ENCODE results near the gene SLC7A9. TPM values are rescaled to one million over a fixed set of nuclear protein-coding genes. Genes with fewer than 3 reads are reported as not detected.

Gene SLC7A9
- polyA plus RNA-seq, 1 donor from 2014 or later: 2.5 TPM

DNA sequence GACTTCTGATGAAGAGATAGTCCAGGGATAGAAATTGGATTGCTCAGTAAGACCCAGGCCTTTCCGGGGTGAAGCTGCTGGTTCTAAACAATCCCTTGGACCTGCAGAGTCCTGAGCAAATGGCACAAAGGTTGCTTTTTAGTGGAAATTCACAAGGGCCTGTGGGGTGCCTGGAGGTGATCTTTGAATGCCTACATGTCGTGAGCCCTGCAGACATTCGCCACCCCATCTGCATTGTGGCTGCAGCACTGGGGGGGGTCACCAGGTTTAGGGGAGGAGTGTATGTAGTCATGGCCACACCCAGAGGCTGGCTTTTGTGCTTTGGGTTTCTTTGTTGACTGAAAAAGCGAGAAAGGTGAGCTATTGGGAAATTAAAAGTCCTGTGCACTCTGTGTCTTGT, 41.4 kb downstream of the SLC7A9 start:
- no peak for TF ChIP-seq EZH2 (IDR thresholded peaks at IDR 0.05; ENCODE audit: borderline replicate concordance, insufficient read depth, low read length, poor library complexity, severe bottlenecking)
- Histone ChIP-seq H3F3A (ENCODE audit: insufficient read depth, low read length, poor library complexity, severe bottlenecking) (no peaks in the 10 kb centered on the region), H3K79me2 (replicated peaks; ENCODE audit: insufficient read depth, low read length) (no peaks in the 10 kb centered on the region), H4K20me1 (ENCODE audit: insufficient read depth) (no peaks in the 10 kb centered on the region), H3K9me2 (ENCODE audit: insufficient read depth, low read length) (no peaks in the 10 kb centered on the region), H3K27me3 (ENCODE audit: insufficient read depth, low read depth, low read length) (no peaks in the 10 kb centered on the region), H3K4me3 (ENCODE audit: low read length) (no peak overlapping the region), H3K4me2 (ENCODE audit: low read length) (no peak overlapping the region), H3K36me3 (ENCODE audit: insufficient read depth, low read length) (no peaks in the 10 kb centered on the region), H3K9ac (ENCODE audit: low read length) (no peak overlapping the region), H3K27ac (ENCODE audit: low read length) (no peak overlapping the region), H3K9me3 (ENCODE audit: low read length) (no peaks in the 10 kb centered on the region), H2AFZ (ENCODE audit: low read depth, low read length) (no peak overlapping the region)

DNA sequence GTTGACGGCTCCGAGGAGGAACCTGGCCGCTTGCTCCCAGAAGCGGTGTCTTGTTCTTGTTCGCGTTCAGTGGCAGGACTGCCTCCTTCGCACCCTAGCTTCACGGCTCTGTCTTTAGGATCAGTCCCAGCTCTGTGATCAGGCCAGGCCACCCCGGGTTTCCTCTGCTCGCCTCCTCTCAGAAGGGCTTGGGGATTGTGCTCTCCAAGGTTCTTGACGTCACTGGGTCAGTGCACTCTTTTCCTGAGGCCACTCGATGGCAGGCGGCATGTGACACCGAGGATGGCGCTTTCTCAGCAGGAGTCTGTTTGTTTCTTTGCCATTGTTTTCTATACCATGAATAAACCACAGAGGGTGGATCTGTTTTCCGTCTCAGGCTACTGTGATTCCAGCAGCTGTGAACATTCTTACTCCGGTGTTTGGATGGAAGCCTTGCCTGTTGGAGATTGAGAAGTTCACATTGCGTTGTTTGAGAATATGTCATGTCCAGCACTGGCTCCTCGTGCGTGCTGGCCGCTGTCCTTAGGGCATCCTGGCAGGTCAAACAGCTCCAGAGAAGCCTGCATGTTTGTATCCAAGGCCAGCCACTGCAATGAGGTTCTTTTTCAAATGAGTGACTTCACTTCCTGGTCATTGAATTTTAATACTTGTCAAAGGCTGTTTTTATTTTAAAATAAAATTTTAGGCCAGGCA, 44.5 kb downstream of the SLC7A9 start:
- Histone ChIP-seq H3F3A (ENCODE audit: insufficient read depth, low read length, poor library complexity, severe bottlenecking) (no peaks in the 10 kb centered on the region), H3K36me3 (ENCODE audit: insufficient read depth, low read length) (no peaks in the 10 kb centered on the region), H3K79me2 (replicated peaks; ENCODE audit: insufficient read depth, low read length) (no peaks in the 10 kb centered on the region), H2AFZ (ENCODE audit: low read depth, low read length) (no peak overlapping the region), H3K27me3 (ENCODE audit: insufficient read depth, low read depth, low read length) (no peaks in the 10 kb centered on the region), H3K9me2 (ENCODE audit: insufficient read depth, low read length) (no peaks in the 10 kb centered on the region), H4K20me1 (ENCODE audit: insufficient read depth) (no peaks in the 10 kb centered on the region), H3K27ac (ENCODE audit: low read length) (no peak overlapping the region), H3K9me3 (ENCODE audit: low read length) (no peaks in the 10 kb centered on the region), H3K4me3 (ENCODE audit: low read length) (no peak overlapping the region), H3K4me2 (ENCODE audit: low read length) (no peak overlapping the region), H3K9ac (ENCODE audit: low read length) (no peak overlapping the region)
- TF ChIP-seq EZH2 (IDR thresholded peaks at IDR 0.05; ENCODE audit: borderline replicate concordance, insufficient read depth, low read length, poor library complexity, severe bottlenecking) (no peak), TAF1 (IDR thresholded peaks at IDR 0.05; ENCODE audit: low read depth) (no peak), MXI1 (conservative IDR thresholded peaks at IDR 0.05; ENCODE audit: poor library complexity, severe bottlenecking) (no peak), EP300 (conservative IDR thresholded peaks at IDR 0.05; ENCODE audit: poor library complexity, severe bottlenecking) (no peak), SMC3 (conservative IDR thresholded peaks at IDR 0.05; ENCODE audit: poor library complexity) (no peak), POLR2AphosphoS5 (IDR thresholded peaks at IDR 0.05) (no peak)
- TF ChIP-seq, protein P1, sequence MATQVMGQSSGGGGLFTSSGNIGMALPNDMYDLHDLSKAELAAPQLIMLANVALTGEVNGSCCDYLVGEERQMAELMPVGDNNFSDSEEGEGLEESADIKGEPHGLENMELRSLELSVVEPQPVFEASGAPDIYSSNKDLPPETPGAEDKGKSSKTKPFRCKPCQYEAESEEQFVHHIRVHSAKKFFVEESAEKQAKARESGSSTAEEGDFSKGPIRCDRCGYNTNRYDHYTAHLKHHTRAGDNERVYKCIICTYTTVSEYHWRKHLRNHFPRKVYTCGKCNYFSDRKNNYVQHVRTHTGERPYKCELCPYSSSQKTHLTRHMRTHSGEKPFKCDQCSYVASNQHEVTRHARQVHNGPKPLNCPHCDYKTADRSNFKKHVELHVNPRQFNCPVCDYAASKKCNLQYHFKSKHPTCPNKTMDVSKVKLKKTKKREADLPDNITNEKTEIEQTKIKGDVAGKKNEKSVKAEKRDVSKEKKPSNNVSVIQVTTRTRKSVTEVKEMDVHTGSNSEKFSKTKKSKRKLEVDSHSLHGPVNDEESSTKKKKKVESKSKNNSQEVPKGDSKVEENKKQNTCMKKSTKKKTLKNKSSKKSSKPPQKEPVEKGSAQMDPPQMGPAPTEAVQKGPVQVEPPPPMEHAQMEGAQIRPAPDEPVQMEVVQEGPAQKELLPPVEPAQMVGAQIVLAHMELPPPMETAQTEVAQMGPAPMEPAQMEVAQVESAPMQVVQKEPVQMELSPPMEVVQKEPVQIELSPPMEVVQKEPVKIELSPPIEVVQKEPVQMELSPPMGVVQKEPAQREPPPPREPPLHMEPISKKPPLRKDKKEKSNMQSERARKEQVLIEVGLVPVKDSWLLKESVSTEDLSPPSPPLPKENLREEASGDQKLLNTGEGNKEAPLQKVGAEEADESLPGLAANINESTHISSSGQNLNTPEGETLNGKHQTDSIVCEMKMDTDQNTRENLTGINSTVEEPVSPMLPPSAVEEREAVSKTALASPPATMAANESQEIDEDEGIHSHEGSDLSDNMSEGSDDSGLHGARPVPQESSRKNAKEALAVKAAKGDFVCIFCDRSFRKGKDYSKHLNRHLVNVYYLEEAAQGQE (IDR thresholded peaks at IDR 0.05; ENCODE audit: borderline replicate concordance): no peak

DNA sequence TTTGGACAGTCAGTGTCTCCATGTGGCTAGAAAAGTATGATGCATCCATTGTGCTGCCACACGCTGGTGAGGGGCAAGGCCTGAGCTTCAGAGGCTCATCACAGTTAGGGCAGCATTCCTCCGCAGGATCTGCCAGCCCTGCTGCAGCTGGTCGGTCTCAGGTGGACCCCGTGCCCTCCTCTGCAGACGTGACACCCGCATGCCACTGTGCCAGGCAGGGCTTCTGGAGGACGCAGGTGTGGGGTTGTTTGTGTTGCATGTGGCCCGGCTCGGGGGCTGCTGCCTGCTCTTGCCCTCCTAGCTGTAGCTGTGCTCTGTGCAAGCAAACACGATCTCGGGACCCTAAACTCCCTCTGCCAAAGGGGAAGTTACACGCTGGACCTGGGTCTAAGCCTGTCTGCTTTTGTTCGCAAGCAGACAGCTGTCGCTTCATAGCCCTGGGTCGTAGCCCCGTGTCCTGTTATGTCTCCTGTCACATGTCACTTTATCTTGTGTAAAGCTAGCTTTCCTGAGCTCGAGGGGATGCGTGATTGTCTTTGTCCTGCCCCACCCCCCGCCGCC, 45.3 kb downstream of the SLC7A9 start:
- Histone ChIP-seq H3K4me3 (ENCODE audit: low read length) (no peak overlapping the region), H3K27me3 (ENCODE audit: insufficient read depth, low read depth, low read length) (no peaks in the 10 kb centered on the region), H3K9ac (ENCODE audit: low read length) (no peak overlapping the region), H3F3A (ENCODE audit: insufficient read depth, low read length, poor library complexity, severe bottlenecking) (no peaks in the 10 kb centered on the region), H2AFZ (ENCODE audit: low read depth, low read length) (no peak overlapping the region), H3K79me2 (replicated peaks; ENCODE audit: insufficient read depth, low read length) (no peaks in the 10 kb centered on the region), H3K9me3 (ENCODE audit: low read length) (no peaks in the 10 kb centered on the region), H3K27ac (ENCODE audit: low read length) (no peak overlapping the region), H3K9me2 (ENCODE audit: insufficient read depth, low read length) (no peaks in the 10 kb centered on the region), H4K20me1 (ENCODE audit: insufficient read depth) (no peaks in the 10 kb centered on the region), H3K4me2 (ENCODE audit: low read length) (no peak overlapping the region), H3K36me3 (ENCODE audit: insufficient read depth, low read length) (no peaks in the 10 kb centered on the region)
- TF ChIP-seq, protein P2, sequence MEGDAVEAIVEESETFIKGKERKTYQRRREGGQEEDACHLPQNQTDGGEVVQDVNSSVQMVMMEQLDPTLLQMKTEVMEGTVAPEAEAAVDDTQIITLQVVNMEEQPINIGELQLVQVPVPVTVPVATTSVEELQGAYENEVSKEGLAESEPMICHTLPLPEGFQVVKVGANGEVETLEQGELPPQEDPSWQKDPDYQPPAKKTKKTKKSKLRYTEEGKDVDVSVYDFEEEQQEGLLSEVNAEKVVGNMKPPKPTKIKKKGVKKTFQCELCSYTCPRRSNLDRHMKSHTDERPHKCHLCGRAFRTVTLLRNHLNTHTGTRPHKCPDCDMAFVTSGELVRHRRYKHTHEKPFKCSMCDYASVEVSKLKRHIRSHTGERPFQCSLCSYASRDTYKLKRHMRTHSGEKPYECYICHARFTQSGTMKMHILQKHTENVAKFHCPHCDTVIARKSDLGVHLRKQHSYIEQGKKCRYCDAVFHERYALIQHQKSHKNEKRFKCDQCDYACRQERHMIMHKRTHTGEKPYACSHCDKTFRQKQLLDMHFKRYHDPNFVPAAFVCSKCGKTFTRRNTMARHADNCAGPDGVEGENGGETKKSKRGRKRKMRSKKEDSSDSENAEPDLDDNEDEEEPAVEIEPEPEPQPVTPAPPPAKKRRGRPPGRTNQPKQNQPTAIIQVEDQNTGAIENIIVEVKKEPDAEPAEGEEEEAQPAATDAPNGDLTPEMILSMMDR (IDR thresholded peaks at IDR 0.05; ENCODE audit: poor library complexity, severe bottlenecking): no peak
- TF ChIP-seq TAF1 (IDR thresholded peaks at IDR 0.05; ENCODE audit: low read depth) (no peak), SMC3 (conservative IDR thresholded peaks at IDR 0.05; ENCODE audit: poor library complexity) (no peak), RAD21 (conservative IDR thresholded peaks at IDR 0.05) (no peak), POLR2AphosphoS5 (IDR thresholded peaks at IDR 0.05) (no peak), EP300 (conservative IDR thresholded peaks at IDR 0.05; ENCODE audit: poor library complexity, severe bottlenecking) (no peak)

All from neural cell (in vitro differentiated cells).